ENCODE results near the gene DNAH7. TPM values are rescaled to one million over a fixed set of nuclear protein-coding genes. Genes with fewer than 3 reads are reported as not detected.

The DNAH7 gene
- total RNA-seq, 1 donor from 2014 or later, result 0.11 TPM

DNA sequence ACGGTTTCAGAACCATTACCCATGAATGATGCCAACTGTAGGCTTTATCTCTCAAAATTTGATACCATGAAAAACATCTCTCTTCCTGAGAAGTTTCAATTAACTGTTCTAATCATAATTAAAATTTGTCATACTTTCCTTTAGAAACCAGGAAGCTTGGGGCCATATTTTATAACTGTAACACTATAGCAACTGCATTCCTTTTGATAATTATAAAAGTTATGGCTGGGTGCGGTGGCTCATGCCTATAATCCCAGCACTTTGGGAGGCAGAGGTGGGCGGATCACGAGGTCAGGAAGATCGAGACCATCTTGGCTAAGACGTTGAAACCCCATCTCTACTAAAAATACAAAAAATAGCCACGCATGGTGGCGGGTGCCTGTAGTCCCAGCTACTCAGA is 70.6 kb downstream of the DNAH7 start:
- Histone ChIP-seq H3K36me3 (no peaks in the 10 kb centered on the region), H3K4me3 (no peak overlapping the region), H3K4me1 (no peaks in the 10 kb centered on the region), H3K27me3 (ENCODE audit: low read depth) (no peaks in the 10 kb centered on the region), H3K27ac (replicated peaks) (no peak overlapping the region), H3K9me3 (replicated peaks) (no peaks in the 10 kb centered on the region)
- intact Hi-C loops (cut with micrococcal nuclease), result no loop called here
- TF ChIP-seq CTCF (IDR thresholded peaks at IDR 0.05; ENCODE audit: borderline replicate concordance), result no peak
- no peak for DNase-seq

- no peak for TF ChIP-seq CTCF (IDR thresholded peaks at IDR 0.05; ENCODE audit: borderline replicate concordance)
- DNase-seq, result no peak
- no peak overlapping the region for H3K4me3 ChIP-seq
- intact Hi-C loops (cut with micrococcal nuclease), result no loop called here
- no peak overlapping the region for H3K27ac ChIP-seq (replicated peaks)
- no peaks in the 10 kb centered on the region for H3K9me3 ChIP-seq (replicated peaks)
- H3K36me3 ChIP-seq, result no peaks in the 10 kb centered on the region
- no peaks in the 10 kb centered on the region for H3K4me1 ChIP-seq
- H3K27me3 ChIP-seq (ENCODE audit: low read depth), result no peaks in the 10 kb centered on the region
Observed at GRCh38 chr2:195995499-195995898, 73.1 kb downstream of the DNAH7 start.

GRCh38 chr2:195993623-195994022 is 75.0 kb downstream of the DNAH7 start:
- Histone ChIP-seq H3K27ac (replicated peaks) (no peak overlapping the region), H3K9me3 (replicated peaks) (no peaks in the 10 kb centered on the region), H3K4me1 (no peaks in the 10 kb centered on the region), H3K4me3 (no peak overlapping the region), H3K36me3 (no peaks in the 10 kb centered on the region), H3K27me3 (ENCODE audit: low read depth) (no peaks in the 10 kb centered on the region)
- intact Hi-C loops (cut with micrococcal nuclease), result no loop called here
- no peak for TF ChIP-seq CTCF (IDR thresholded peaks at IDR 0.05; ENCODE audit: borderline replicate concordance)
- no peak for DNase-seq

DNA sequence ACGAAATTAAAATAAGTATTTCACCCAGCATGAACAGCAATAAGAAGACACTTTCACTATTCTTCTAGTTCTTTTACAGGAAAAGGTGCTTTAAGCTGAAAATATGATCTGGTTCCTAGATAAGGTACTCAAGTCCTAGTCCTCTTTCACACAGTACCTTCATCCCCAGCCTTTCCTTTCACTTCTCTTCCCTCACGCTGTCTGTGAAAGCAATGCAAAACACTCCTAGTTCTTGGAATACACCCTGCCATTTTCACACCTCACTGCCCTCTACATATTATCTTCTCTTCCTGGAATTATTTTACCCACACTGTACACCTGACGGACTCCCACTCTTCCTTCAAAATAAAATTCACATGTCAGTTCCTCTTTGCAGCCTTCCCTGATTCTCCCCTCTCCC is 82.9 kb downstream of the DNAH7 start:
- peaks cover 3% of the 10 kb centered on the region for H3K9me3 ChIP-seq (replicated peaks)
- no peak for TF ChIP-seq CTCF (IDR thresholded peaks at IDR 0.05; ENCODE audit: borderline replicate concordance)
- intact Hi-C loops (cut with micrococcal nuclease), result no loop called here

GRCh38 chr2:195984923-195985726 is 83.5 kb downstream of the DNAH7 start:
- no peaks in the 10 kb centered on the region for H3K27me3 ChIP-seq (ENCODE audit: low read depth)
- no peak for TF ChIP-seq CTCF (IDR thresholded peaks at IDR 0.05; ENCODE audit: borderline replicate concordance)
- peaks cover 9% of the 10 kb centered on the region for H3K9me3 ChIP-seq (replicated peaks)
- no peaks in the 10 kb centered on the region for H3K36me3 ChIP-seq
- H3K4me1 ChIP-seq, result no peaks in the 10 kb centered on the region
- no peak for DNase-seq
- intact Hi-C loops (cut with micrococcal nuclease), result no loop called here
- no peak overlapping the region for H3K4me3 ChIP-seq
- no peak overlapping the region for H3K27ac ChIP-seq (replicated peaks)

More for the DNA sequence above, 82.9 kb downstream of the DNAH7 start:
- Histone ChIP-seq H3K36me3 (no peaks in the 10 kb centered on the region), H3K27me3 (ENCODE audit: low read depth) (no peaks in the 10 kb centered on the region), H3K4me3 (no peak overlapping the region), H3K4me1 (no peaks in the 10 kb centered on the region), H3K27ac (replicated peaks) (no peak overlapping the region)
- no peak for DNase-seq

Data from left ventricle myocardium inferior (tissue), 1 donor.